Stimulated activated CD4-positive, alpha-beta T cell treated with anti-CD3 and anti-CD28 coated beads, Interleukin-1b, Interleukin-23, amount 100 ng/mL, for 1 hour (primary cell): ENCODE data around the gene MAGI1.
"Not testable (repeated sequence)": the region's sequence is repeated elsewhere in the genome, so short reads cannot be mapped to it uniquely, and the experiment has no call there.

Experiments used
- DNase-seq, 2 donors: peaks; one replicate each; pipeline ENCODE4 v3.0.0-alpha.2; 2020; ENCODE audit warnings: low read depth in 2 of 2

Gene MAGI1

GRCh38 chr3:65628978-65629377 is 409.7 kb downstream of the MAGI1 start:
- no peak for DNase-seq

- DNase-seq, result no peak
Observed at GRCh38 chr3:65627062-65627461, 411.7 kb downstream of the MAGI1 start.

GRCh38 chr3:65625305-65625704 is 413.4 kb downstream of the MAGI1 start:
- no peak for DNase-seq

- DNase-seq, result no peak
Observed at GRCh38 chr3:65623362-65623761, 415.4 kb downstream of the MAGI1 start.

GRCh38 chr3:65619888-65620287 is 418.8 kb downstream of the MAGI1 start:
- DNase-seq, result no peak

- DNase-seq, result no peak
Observed at GRCh38 chr3:65619451-65619881, 419.3 kb downstream of the MAGI1 start.

- no peak for DNase-seq
Observed at GRCh38 chr3:65618599-65618998, 420.1 kb downstream of the MAGI1 start.

GRCh38 chr3:65617787-65618186 is 420.9 kb downstream of the MAGI1 start:
- no peak for DNase-seq

- DNase-seq, result no peak
Observed at GRCh38 chr3:65617209-65617608, 421.5 kb downstream of the MAGI1 start.

- no peak for DNase-seq
Observed at GRCh38 chr3:65616563-65616962, 422.2 kb downstream of the MAGI1 start.

GRCh38 chr3:65615329-65615728 is 423.4 kb downstream of the MAGI1 start:
- no peak for DNase-seq

- DNase-seq, result no peak
Observed at GRCh38 chr3:65614585-65614984, 424.1 kb downstream of the MAGI1 start.

- DNase-seq, result not testable (repeated sequence)
Observed at GRCh38 chr3:65607965-65608460, 430.7 kb downstream of the MAGI1 start.

GRCh38 chr3:65607101-65607500 is 431.6 kb downstream of the MAGI1 start:
- DNase-seq, result no peak

- DNase-seq, result no peak
Observed at GRCh38 chr3:65605876-65606432, 432.8 kb downstream of the MAGI1 start.

- no peak for DNase-seq
Observed at GRCh38 chr3:65604863-65605526, 433.7 kb downstream of the MAGI1 start.

GRCh38 chr3:65603631-65604030 is 435.1 kb downstream of the MAGI1 start:
- DNase-seq, result no peak

- DNase-seq, result no peak
Observed at GRCh38 chr3:65600888-65601287, 437.8 kb downstream of the MAGI1 start.

GRCh38 chr3:65597952-65598413 is 440.7 kb downstream of the MAGI1 start:
- no peak for DNase-seq

- no peak for DNase-seq
Observed at GRCh38 chr3:65597226-65597951, 441.3 kb downstream of the MAGI1 start.

- no peak for DNase-seq
Observed at GRCh38 chr3:65596571-65597225, 442.0 kb downstream of the MAGI1 start.

- DNase-seq, result no peak
Observed at GRCh38 chr3:65596029-65596300, 442.8 kb downstream of the MAGI1 start.
